ENCODE data around the gene GCH1.
"Not testable (repeated sequence)": the region's sequence is repeated elsewhere in the genome, so short reads cannot be mapped to it uniquely, and the experiment has no call there.

Gene GCH1

DNA sequence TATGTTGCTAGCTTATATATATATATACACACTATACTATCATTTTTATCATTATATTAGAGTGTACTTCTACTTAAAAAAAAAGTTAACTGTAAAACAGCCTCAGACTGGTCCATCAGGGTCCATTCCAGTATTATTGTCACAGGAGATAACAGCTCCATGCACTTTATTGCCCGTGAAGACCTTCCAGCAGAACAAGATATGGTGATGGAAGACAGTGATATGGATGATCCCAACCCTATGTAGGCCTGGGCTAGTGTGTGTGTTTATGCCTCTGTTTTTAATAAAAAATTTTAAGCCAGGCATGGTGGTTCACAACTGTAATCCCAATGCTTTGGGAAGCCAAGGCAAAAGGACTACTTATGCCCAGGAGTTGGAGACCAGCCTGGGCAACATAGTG is 86.2 kb downstream of the GCH1 start:
- DNase-seq: no peak

DNA sequence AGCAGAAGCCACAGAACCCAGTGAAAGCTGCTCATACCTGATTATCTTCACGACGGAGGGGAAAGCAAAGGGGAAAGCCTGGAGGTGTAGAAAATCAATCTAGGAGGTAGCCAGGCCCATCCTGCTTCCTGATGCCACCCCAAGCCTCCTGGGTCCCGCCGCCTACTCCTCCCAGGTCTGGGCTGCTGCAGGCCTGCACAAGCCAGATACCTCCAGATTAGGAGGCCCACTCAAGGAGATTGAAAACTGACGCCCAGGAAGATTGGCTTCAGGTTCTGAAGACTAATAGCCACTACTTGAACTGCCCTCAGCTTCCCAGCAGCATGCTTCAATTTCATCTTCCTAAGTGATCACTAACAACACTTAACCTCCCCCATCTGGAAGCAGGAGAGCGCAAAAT is 87.1 kb downstream of the GCH1 start:
- no peak for DNase-seq

DNA sequence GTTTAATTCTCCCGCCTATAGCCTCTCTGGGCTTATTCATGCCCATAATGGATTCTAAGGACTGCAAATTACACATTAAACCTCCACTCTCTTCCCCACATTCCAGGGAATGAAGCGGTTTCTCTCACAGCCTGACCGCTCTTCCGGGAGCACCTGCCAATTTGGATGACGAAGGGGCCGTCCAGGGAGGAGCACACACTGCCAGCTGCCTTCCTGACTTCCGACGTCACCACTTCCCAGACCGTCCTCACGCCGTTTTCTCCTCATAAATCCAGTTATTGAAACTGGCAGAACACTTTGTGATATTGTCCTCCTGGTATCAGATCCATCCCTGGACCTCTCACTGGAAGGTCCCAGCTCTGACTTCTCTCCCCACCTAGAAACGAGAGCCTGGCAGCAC is 87.6 kb downstream of the GCH1 start:
- no peak for DNase-seq

DNA sequence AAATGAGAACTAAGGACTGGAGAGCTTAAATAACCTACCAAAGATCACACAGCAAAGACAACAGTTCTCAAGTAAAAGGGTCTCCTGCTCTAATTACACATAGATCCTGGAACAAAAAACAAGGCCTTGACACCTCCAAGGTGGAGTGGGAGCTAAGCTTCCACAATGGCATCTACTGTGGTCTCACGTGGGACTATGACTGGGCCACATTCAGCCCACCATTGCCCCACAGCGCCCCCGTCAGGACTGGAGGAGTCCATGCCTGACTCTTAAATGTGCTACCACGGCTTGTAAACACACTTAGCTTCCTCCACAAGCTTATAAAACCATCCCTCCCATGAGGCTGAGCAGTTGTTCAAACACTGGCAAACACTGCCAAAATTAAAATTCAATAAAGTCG is 88.5 kb downstream of the GCH1 start:
- DNase-seq: no peak

DNA sequence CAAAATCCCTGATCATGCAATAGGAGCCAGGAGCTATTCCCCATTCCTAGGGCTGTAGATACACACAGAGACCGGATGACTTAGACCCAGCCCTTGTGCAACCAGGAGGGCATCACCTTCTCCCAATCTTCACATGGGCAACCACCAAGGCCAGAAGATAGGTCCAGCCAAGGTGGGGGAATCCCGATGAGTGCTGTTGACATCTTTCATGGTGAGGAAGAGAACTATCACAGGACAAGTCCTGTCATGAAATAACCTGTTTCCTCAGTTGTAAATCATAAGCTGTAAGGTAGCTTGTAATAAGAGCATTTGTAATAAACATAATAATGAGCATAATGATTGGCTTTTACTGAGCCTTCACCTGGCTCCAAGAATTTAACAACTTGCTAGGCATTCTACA is 89.5 kb downstream of the GCH1 start:
- no peak for DNase-seq

DNA sequence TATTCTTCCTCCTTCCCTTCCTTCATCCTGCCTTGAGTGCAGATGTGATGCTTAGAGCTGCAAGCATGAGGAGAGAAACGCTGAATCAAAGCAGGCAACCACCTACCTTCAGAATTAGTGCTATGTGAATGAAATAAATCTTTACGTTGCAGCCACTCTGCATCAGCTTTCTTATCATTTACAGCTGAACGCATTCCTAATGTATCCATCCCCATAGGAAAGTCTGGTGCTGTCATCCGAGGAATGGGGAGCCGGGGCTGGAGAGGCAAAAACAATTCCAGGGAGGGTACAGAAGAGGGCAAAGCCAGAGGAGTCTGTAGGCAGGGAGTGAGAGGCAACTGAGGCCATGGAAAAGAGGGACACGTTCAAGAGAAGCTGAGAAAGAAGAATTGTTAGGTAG is 90.0 kb downstream of the GCH1 start:
- no peak for DNase-seq

DNA sequence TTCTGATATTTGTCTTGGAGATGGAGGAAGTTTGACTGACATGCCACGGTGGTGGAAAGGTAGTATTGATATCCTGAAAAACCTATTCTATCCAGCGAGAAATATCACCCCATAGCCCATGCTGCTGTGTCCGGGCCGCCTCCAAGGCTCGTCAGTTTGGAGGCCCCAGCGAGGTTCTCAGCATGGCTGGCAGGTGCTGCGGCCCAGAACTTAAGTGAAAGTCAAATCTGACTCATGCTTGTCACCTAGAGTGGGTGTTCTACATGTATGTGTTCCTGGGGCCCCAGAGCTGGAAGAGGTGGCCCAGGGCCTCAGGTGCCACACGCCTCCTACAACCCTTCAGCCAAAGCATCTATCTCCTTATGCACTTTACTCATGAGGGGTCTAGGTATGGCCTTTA is 92.9 kb downstream of the GCH1 start:
- DNase-seq: no peak

DNA sequence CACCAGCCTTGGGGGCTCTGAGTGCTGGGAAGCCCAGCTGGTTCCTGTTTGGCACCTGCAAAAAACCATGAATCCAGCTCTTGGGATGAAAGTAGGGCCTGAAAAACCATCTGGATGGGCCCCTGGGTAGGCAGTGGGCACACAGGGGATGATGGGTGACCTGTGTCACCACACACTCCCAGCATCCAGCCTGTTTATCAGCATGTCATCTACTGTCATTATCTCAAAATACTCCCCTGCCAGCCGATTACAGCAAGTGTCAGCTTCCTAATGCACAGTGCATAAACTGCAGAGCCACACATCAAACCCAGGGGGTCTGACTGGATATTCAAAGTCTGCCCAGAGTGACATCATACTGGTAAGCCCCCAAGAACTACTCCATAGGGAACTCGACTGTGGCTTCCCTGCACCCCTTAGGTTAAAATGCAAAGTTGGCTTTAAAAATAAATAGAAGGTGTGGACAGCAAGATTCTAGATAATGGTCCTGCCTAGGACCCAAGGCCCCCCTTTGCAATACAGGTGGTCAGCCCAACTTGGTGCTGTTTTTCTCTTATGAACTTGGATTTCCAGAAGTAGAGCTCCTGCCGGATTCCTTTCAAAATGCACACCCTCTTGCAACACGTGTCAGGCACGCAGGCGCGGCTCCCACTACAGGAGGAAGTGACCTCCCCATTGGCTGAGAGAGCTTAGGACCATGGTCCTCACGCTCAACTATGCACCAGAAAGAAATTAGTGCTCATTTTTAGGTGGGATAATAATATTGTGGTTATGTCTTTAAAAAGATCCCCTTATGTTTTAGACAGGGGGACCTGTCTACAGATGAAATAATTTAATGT is 94.1 kb downstream of the GCH1 start:
- no peak for DNase-seq

DNA sequence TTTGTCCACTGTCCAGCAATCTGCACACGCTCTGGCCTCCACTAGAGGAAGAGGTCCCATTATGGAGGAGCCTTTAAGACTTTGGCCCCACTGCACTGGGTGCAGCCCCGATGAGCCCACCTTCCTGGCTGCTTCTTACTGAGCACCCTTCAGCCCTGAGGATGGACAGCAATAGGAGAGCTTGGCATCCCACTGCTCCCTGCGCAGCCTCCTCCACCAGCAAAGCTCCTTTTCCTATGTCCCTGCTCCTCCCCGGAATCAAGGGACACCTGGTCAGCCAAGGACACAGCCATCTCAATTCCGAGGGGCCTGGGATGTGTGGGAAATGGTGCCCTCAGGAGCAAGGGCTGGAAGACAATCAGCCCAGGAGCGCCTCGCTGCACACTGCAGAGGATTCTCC is 94.7 kb downstream of the GCH1 start:
- DNase-seq: no peak

DNA sequence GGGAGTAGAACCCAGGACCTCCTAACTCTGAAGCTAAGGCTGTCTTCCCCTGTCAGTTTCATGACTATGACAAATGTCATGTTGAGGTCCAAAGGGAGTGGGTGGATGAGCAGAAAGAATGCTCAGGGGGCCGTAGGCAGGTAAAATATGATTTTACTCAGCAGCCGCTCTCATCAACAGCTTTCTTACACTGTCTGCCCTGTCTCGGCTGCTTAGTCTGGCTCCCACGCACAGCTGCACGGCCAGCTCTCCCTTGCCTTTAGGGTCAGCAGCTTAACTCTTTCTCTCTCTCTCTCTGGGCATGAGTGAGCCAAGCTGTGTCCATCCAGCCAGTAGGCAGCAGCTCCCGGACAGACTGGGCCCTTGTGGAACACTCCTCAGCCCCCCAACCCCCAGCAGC is 95.2 kb downstream of the GCH1 start:
- DNase-seq: no peak

DNA sequence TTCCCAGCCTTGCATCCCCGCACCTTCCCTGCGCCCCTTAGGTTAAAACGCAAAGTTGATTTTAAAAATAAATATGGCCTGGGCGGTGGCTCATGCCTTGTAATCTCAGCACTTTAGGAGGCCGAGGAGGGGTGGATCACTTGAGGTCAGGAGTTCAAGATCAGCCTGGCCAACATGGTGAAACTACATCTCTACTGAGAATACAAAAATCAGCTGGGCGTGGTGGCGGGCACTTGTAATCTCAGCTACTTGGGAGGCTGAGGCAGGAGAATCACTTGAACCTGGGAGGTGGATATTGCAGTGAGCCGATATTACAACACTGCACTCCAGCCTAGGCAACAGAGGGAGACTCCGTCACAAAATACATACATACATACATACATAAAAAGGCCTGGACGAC is 96.0 kb downstream of the GCH1 start:
- no peak for DNase-seq

DNA sequence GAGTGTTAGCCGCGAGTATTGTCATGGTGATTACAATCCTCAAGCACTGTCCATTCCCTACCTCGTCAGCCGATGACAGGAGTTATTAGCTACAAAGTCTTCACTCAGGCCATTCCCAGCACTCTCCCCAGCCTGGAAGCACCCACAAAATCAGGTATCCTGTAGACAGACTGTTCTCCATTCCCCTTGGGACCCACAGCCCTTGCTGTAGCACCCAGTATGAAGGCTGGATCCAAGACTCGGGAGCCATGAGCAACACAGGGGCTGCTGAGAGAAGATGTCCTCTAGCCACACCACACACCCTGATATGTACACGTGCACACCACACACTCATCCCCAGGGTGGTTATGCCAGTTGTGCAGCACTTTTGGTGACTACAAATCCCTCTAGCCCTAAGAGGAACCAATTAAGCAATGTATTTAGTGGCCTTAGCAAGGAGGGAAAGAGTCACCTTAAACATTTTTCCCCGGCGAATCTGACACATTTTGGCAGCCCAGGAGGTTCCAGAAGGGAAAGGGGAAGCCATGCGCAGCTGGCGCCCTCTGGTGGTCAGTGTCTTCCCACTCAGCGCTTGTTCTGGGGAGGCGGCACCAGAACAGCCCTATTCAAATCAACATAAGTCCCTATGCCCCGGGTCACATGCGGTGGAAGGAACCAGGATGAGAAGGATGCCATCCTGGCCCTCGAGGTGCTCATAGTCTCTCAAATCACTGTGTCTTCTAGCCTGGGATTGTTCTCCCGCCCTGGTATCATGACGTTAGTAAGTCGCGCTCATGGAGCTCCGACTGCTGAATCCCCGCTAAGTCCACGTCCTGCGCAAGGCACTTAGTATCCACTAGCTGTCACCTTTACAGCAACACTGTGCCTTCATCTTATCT is 96.9 kb downstream of the GCH1 start:
- DNase-seq: peak; percentile 14

DNA sequence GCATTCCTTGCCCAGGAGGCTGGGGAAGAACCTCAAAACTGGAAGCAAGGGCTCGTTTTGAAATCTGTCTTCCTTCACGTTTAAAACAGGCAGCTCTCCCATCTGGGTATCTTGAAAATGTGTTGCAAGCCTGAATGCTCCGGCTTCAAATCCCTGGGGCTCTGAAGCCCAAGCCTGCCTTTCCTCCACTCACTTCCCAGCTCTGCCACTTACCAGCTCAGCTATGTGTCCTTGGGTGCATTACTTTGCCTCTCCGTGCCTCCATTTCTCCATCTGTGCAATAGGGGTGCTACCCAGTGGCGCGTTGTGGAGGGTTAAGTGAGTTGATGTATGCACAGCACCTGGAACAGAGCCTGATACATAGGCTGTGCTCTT is 97.6 kb downstream of the GCH1 start:
- no peak for DNase-seq

DNA sequence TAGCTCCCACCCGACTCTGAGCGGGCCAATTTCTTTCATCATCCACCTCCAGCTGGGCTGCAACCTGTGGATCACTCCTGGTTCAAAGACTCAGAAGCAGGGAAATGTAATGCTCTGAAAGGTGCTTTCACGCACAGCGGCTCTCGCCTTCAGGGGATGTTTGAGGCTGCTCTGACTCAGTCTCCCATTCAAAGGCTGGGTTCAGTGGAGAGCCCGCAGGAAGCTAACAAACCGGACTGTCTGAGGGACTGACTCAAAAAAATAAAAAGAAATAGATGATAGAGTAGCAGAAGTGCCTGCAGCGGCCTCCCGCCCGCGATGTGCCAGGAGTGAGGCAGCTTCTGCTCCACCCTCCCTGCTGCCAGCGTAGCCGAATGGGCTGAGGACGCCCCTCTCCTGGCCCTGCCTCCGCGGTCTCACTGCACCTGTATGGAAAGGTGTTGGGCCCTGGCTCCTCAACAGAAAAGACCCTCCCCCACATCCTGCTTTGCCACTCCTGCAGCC is 98.0 kb downstream of the GCH1 start:
- no peak for DNase-seq

DNA sequence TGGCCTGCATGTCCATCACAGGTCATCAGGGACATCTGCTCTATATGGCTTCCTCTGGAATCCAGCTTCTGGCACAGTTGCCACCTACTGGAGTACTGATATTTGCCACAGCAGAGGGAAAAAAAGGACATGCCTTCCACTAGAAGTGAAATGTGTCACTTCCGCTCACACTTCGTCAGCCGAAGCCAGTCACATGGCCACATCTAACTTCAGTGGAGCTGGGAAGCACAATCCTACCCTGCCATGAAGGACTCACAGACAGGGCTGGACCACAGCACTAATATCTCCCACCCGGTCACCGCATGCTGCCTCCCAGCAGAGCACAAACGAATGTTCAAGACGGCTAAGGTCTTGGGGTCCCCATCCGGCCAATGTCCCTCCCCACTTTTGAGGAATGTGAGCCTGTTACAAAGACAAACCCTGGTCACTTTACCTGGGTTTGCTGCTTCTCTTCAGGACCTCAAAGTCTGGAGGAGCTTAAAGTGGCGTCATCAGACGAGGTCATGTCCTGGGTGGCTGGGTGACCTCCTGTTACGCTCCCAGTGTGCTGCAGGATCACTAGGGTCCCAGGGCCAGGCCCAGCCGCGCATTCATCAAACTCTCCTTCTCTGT is 98.6 kb downstream of the GCH1 start:
- DNase-seq: no peak

DNA sequence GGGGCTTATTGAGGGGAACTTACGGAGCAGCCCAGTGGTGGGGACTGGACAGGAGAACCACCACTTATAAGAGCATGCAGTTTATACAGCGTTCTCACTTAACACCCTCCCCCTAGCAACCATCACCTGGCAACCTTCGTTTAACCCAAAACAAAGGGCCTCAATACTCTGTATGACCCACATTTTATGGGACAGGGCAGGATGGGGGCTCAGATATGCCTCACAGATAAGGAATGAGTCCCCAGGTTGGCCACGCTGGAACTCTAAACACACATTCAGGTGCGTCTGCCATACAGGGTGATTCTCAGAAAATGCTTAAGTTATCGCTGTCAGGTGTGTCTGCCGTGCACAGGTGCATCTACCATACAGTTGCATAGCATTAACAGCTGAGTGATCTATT is 99.2 kb downstream of the GCH1 start:
- no peak for DNase-seq

DNA sequence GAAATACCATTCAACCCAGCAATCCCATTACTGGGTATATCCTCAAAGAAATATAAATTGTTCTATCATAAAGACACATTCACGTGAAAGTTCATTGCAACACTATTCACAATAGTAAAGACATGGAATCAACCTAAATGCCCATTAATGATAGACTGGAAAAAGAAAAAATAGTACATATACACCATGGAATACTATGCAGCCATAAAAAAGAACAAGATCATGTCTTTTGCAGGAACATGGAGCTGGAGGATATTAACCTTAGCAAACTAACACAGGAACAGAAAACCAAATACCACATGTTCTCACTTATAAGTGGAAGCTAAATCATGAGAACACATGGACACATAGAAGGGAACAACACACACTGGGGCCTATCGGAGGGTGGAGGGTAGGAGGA is 101.1 kb downstream of the GCH1 start:
- not testable (repeated sequence) for DNase-seq

DNA sequence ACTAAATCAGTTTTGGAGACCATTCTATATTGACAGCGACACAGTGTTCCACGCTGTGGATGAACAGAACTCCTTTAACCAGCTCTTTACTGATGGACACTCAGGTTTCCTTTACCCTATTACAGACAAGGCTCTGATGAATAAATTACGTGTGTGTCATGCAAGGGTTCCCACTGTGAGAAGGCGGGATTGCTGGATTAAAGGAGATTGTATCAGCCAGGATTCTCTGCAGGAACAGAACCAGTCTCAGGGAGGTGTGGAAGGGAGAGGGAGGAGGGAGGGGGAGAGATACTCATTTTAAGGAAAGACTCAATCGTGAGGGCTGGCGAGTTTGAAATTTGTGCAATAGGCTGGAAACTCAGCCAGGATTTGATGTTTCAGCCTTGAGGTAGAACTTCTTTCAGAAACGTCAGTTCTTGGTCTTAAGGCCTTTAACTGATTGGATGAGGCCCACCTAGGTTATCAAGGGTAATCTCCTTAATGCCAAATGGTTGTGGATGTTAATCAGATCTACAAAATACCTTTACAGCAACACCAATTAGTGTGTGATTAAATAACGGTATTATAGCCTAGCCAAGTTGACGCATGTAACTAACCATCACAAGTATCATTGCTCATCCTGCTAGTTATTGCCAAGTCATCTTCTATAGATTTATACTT is 104.0 kb downstream of the GCH1 start:
- no peak for DNase-seq

DNA sequence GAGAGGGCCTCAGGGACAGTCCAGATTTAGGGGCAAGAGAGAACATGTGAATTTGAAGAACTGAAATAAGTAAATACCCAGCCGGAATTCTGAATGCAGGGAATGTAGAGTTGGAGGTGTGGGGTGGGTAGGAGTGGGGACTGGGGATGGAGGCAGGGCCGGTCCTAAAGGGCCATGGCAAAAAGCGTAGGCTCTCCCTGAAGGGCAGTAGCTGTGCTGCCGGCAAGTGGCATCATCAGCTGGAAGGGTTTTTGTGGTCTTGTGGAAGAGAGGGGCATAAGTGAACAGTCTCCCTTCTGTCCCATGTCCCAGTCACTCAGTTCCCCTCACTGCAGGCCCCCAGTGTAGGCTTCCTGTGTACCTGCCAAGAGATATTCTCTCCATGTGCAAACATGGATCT is 104.6 kb downstream of the GCH1 start:
- DNase-seq: no peak

DNA sequence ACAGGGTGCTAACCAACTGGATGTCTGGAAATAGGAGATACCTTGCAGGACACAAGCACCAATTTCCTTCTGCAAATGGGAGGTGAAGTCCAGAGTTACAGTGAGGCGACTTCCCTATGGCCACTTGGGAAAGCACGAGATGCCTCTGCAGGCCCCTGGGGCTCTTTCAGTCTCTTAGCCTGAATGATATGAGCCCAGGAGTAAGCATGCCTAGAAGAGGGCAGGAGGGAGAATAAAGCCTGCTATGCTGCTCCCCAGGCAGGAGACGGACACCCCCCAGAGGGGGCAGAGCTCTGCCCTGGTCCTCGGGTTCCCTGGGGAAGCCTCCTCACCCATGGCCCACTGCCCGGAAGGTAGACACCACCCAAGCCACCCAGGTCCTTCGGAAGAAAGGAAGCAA is 105.1 kb downstream of the GCH1 start:
- no peak for DNase-seq

DNA sequence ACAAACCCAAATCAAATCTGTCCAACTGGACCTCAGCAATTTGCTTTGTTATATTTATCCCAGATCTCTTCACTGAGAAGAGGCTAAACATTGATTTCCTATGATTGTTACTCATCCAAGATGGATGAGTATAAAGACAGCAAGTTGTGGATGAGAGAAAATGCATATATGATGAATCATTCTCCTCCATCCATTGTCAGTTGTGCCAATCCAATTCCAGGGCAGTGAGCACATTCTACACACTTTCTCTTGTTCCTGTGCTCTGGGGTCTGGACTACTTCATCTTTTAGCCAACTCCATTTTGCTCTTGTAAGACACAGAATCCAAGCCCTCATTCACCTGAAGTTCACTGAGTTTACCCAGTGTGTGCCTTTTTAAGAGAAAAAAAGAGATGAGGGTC is 105.7 kb downstream of the GCH1 start:
- DNase-seq: no peak

DNA sequence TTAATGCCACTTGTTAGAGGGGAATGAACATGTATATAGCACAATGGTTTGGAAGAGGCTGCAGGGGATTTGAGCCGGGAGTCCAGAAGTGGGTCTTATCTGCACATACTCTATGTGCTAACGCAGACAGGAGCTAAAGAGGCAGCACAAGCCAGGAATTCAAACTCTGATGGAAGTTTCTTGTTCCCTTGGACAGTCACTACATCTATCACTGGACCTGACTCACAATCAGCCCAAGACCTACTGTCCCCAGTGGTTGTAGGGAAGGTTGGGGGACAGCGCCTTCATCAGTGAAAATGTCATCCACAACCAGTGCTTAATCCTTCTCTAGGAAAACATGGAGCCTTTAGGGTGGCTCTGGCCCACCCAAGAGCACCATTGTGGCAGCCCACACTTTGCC is 107.8 kb downstream of the GCH1 start:
- DNase-seq: no peak

DNA sequence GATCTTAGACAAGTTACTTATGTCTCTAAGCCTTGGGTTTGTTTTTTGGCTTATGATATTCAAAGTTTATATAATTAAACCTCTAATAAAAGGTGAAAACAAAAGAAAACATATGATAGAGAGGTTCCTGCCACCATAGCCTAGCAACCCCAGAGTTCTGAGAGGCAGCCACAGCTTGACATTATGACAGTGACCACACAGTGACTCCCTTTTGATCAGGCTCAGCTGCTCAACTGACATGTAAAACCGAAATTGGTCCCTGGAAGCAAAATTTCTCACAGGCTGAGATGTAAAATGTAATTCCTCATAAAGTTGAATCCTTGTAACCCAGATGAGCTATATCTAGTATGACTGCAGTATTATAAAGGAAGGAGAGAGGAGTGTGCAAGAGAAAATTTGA is 108.5 kb downstream of the GCH1 start:
- no peak for DNase-seq
